GM19397 (cell line): ENCODE data around the gene PTPRN2.

Experiments used
- ATAC-seq: cut with Tn5 transposase; IDR thresholded peaks from one replicate; pipeline ENCODE4 v1.9.1; 2021; ENCODE audit warnings: mild to moderate bottlenecking, moderate library complexity; ENCODE audit not compliant: unreplicated experiment

The PTPRN2 gene

GRCh38 chr7:157799076-157799685 is 788.4 kb downstream of the PTPRN2 start:
- no peak for ATAC-seq

- no peak for ATAC-seq
Measured at GRCh38 chr7:157797361-157797760, 790.3 kb downstream of the PTPRN2 start.

GRCh38 chr7:157796846-157797245 is 790.8 kb downstream of the PTPRN2 start:
- no peak for ATAC-seq

- ATAC-seq, result no peak
Measured at GRCh38 chr7:157795643-157796042, 792.0 kb downstream of the PTPRN2 start.

- no peak for ATAC-seq
Measured at GRCh38 chr7:157795199-157795598, 792.4 kb downstream of the PTPRN2 start.

- ATAC-seq, result no peak
Measured at GRCh38 chr7:157794746-157795065, 792.9 kb downstream of the PTPRN2 start.

GRCh38 chr7:157793973-157794745 is 793.5 kb downstream of the PTPRN2 start:
- ATAC-seq, result no peak

GRCh38 chr7:157793087-157793353 is 794.6 kb downstream of the PTPRN2 start:
- no peak for ATAC-seq

- ATAC-seq, result no peak
Measured at GRCh38 chr7:157792241-157793086, 795.2 kb downstream of the PTPRN2 start.

GRCh38 chr7:157791666-157792065 is 796.0 kb downstream of the PTPRN2 start:
- ATAC-seq, result no peak

- no peak for ATAC-seq
Measured at GRCh38 chr7:157791261-157791660, 796.4 kb downstream of the PTPRN2 start.

GRCh38 chr7:157789942-157790341 is 797.7 kb downstream of the PTPRN2 start:
- ATAC-seq, result no peak

GRCh38 chr7:157789094-157789493 is 798.5 kb downstream of the PTPRN2 start:
- no peak for ATAC-seq

GRCh38 chr7:157788573-157788972 is 799.0 kb downstream of the PTPRN2 start:
- ATAC-seq, result no peak

GRCh38 chr7:157787275-157787701 is 800.3 kb downstream of the PTPRN2 start:
- ATAC-seq, result no peak

- ATAC-seq, result no peak
Measured at GRCh38 chr7:157786375-157787274, 801.0 kb downstream of the PTPRN2 start.

GRCh38 chr7:157785486-157786186 is 802.0 kb downstream of the PTPRN2 start:
- no peak for ATAC-seq

GRCh38 chr7:157784979-157785441 is 802.6 kb downstream of the PTPRN2 start:
- no peak for ATAC-seq

- ATAC-seq, result no peak
Measured at GRCh38 chr7:157784041-157784835, 803.4 kb downstream of the PTPRN2 start.
